Measurements from ENCODE around the gene MAP4K3.

The MAP4K3 gene

DNA sequence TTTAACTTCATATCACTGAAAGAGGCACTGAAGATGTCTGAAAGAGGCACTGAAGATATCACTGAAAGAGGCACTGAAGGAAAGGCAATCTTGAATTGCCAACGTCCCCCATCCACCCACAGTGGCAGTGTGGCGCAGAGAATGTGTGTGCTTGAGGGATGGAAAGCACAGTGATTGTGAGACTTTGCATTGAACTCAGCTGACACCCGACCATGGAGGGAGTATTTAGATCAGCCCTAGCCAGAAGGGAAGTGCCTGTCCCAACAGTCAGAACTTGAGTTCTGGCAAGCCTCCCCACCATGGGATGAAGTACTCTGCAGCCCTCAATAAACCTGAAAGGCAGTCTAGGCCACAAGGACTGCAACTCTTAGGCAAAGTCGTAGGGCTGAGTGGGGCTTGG lies 33.8 kb downstream of the MAP4K3 start:
- TF ChIP-seq TAF1 (IDR thresholded peaks at IDR 0.05; ENCODE audit: borderline replicate concordance, insufficient read depth, low read length) (no peak), REST (IDR thresholded peaks at IDR 0.05; ENCODE audit: insufficient read depth in 1 of 2, low read depth in 2 of 2, low read length in 2 of 2) (no peak), POLR2AphosphoS5 (IDR thresholded peaks at IDR 0.05; ENCODE audit: low read depth, low read length) (no peak), SIN3A (IDR thresholded peaks at IDR 0.05; ENCODE audit: borderline replicate concordance, insufficient read depth, low read length) (no peak)

GRCh38 chr2:39401319-39401718 lies 35.8 kb downstream of the MAP4K3 start:
- TF ChIP-seq SIN3A (IDR thresholded peaks at IDR 0.05; ENCODE audit: borderline replicate concordance, insufficient read depth, low read length): no peak
- no peak for TF ChIP-seq TAF1 (IDR thresholded peaks at IDR 0.05; ENCODE audit: borderline replicate concordance, insufficient read depth, low read length)
- TF ChIP-seq REST (IDR thresholded peaks at IDR 0.05; ENCODE audit: insufficient read depth in 1 of 2, low read depth in 2 of 2, low read length in 2 of 2): no peak

GRCh38 chr2:39399570-39399969 lies 37.5 kb downstream of the MAP4K3 start:
- TF ChIP-seq FOXP2 (optimal IDR thresholded peaks at IDR 0.05; ENCODE audit: borderline replicate concordance, extremely low read depth, extremely low read length, insufficient read depth) (no peak), TAF1 (IDR thresholded peaks at IDR 0.05; ENCODE audit: borderline replicate concordance, insufficient read depth, low read length) (no peak)

- TF ChIP-seq REST (IDR thresholded peaks at IDR 0.05; ENCODE audit: insufficient read depth in 1 of 2, low read depth in 2 of 2, low read length in 2 of 2): no peak
- no peak for TF ChIP-seq TAF1 (IDR thresholded peaks at IDR 0.05; ENCODE audit: borderline replicate concordance, insufficient read depth, low read length)
- TF ChIP-seq SIN3A (IDR thresholded peaks at IDR 0.05; ENCODE audit: borderline replicate concordance, insufficient read depth, low read length): no peak
- no peak for TF ChIP-seq POLR2AphosphoS5 (IDR thresholded peaks at IDR 0.05; ENCODE audit: low read depth, low read length)
- no peak for TF ChIP-seq FOXP2 (optimal IDR thresholded peaks at IDR 0.05; ENCODE audit: borderline replicate concordance, extremely low read depth, extremely low read length, insufficient read depth)
These were observed 41.8 kb downstream of the MAP4K3 start for GRCh38 chr2:39395313-39395712.

GRCh38 chr2:39394516-39394961 lies 42.5 kb downstream of the MAP4K3 start:
- TF ChIP-seq SIN3A (IDR thresholded peaks at IDR 0.05; ENCODE audit: borderline replicate concordance, insufficient read depth, low read length) (no peak), POLR2AphosphoS5 (IDR thresholded peaks at IDR 0.05; ENCODE audit: low read depth, low read length) (no peak), TAF1 (IDR thresholded peaks at IDR 0.05; ENCODE audit: borderline replicate concordance, insufficient read depth, low read length) (no peak), REST (IDR thresholded peaks at IDR 0.05; ENCODE audit: insufficient read depth in 1 of 2, low read depth in 2 of 2, low read length in 2 of 2) (no peak), FOXP2 (optimal IDR thresholded peaks at IDR 0.05; ENCODE audit: borderline replicate concordance, extremely low read depth, extremely low read length, insufficient read depth) (no peak)
